PC-9 (cell line): ENCODE data around the gene ACSF2. TPM values are rescaled to one million over a fixed set of nuclear protein-coding genes. Genes with fewer than 3 reads are reported as not detected.
A peak's percentile ranks its signal among the peaks of the same experiment; 100 is the strongest.
"Not testable (repeated sequence)": the region's sequence is repeated elsewhere in the genome, so short reads cannot be mapped to it uniquely, and the experiment has no call there.

Source experiments
- BruUV-seq: library from RNA; stranded (reverse); fragments of 400-500 nt; replicated peaks from 2 replicates; lab custom pipeline; 2021; lab: Mats Ljungman, UMichigan
- CTCF ChIA-PET: fragments of 300-600 bp; sonication (Branson Sonifier 250); formaldehyde crosslinking; loops from one replicate; lab custom pipeline; 2022; ENCODE audit warnings: antibody characterized with exemption; lab: Charles Lee
- POLR2A ChIA-PET: fragments of 300-600 bp; sonication (Branson Sonifier 250); formaldehyde crosslinking; loops from one replicate; lab custom pipeline; 2022; ENCODE audit warnings: antibody characterized with exemption; ENCODE audit not compliant: unreplicated experiment; lab: Charles Lee
- DNase-seq, 2 experiments: peaks; one replicate each; pipeline versions ENCODE4 v3.0.0 to v3.0.0-alpha.2; 2015 to 2022; ENCODE audit warnings: mixed read lengths in 1 of 2
- H2AFZ ChIP-seq: fragments of 200-600 bp; sonication (generic); 2 replicates; pipeline ENCODE4 v1.8.1; 2017; ENCODE audit warnings: antibody characterized with exemption
- H3F3A ChIP-seq: fragments of 200-600 bp; sonication (generic); 2 replicates; pipeline ENCODE4 v1.8.1; 2017; ENCODE audit warnings: antibody characterized with exemption, mild to moderate bottlenecking, low read depth; ENCODE audit not compliant: insufficient read depth
- H3K27ac ChIP-seq: fragments of 200-600 bp; sonication (generic); 2 replicates; pipeline ENCODE4 v1.6.1; 2016; ENCODE audit warnings: mixed run types
- H3K27me3 ChIP-seq: fragments of 200-600 bp; sonication (generic); 2 replicates; pipeline ENCODE4 v1.6.1; 2016; ENCODE audit warnings: low read depth, mixed run types; ENCODE audit not compliant: insufficient read depth
- H3K36me3 ChIP-seq: fragments of 200-600 bp; sonication (generic); 2 replicates; pipeline ENCODE4 v1.6.1; 2016; ENCODE audit warnings: low read depth, mixed run types
- H3K4me1 ChIP-seq: fragments of 200-600 bp; sonication (generic); replicated peaks from 2 replicates; pipeline ENCODE4 v1.6.1; 2016; ENCODE audit warnings: mixed run types; ENCODE audit not compliant: insufficient read depth
- H3K4me2 ChIP-seq: fragments of 200-600 bp; sonication (generic); 2 replicates; pipeline ENCODE4 v1.6.1; 2017; ENCODE audit warnings: mixed run types
- H3K4me3 ChIP-seq: fragments of 200-600 bp; sonication (generic); 2 replicates; pipeline ENCODE4 v1.6.1; 2016; ENCODE audit warnings: mixed run types
- H3K79me2 ChIP-seq: fragments of 200-600 bp; sonication (generic); 2 replicates; pipeline ENCODE4 v1.6.1; 2017; ENCODE audit warnings: low read depth, mixed run types
- H3K9me2 ChIP-seq: fragments of 200-600 bp; sonication (generic); 2 replicates; pipeline ENCODE4 v1.8.1; 2017; ENCODE audit warnings: mild to moderate bottlenecking; ENCODE audit not compliant: insufficient read depth
- H3K9me3 ChIP-seq: fragments of 200-600 bp; sonication (generic); 2 replicates; pipeline ENCODE4 v1.8.1; 2016; ENCODE audit warnings: low read depth; ENCODE audit not compliant: insufficient read depth
- H4K20me1 ChIP-seq: fragments of 200-600 bp; sonication (generic); 2 replicates; pipeline ENCODE4 v1.8.1; 2017; ENCODE audit not compliant: insufficient read depth
- EZH2 ChIP-seq: fragments of 200-600 bp; sonication (generic); IDR thresholded peaks from 2 replicates; pipeline ENCODE4 v1.8.0; 2017; ENCODE audit warnings: antibody characterized with exemption, low read depth
- intact Hi-C: fragments of 100-400 bp; cut with micrococcal nuclease; formaldehyde crosslinking; loops from one replicate; pipeline ENCODE4 v1.10.0; 2022; ENCODE audit not compliant: unreplicated experiment
- total RNA-seq: library from RNA; stranded (reverse); gene quantifications from 2 replicates; pipeline ENCODE4 v1.2.3, GENCODE V29; 2021
- TF ChIP-seq, protein P1 (sequence below): fragments of 200-600 bp; sonication (generic); conservative IDR thresholded peaks from 2 replicates; pipeline ENCODE4 v1.6.1; 2017; ENCODE audit warnings: mixed run types, antibody characterized with exemption, mild to moderate bottlenecking, moderate library complexity

ACSF2 gene
- total RNA-seq, 1 experiment from 2014 or later: 154 TPM

- no peak overlapping the region for H2AFZ ChIP-seq
- no peaks in the 10 kb centered on the region for H3K9me3 ChIP-seq
- H3K27me3 ChIP-seq: no peaks in the 10 kb centered on the region
- no peak overlapping the region for H3K4me3 ChIP-seq
- no peak overlapping the region for H3K27ac ChIP-seq
- no peak for DNase-seq
- H4K20me1 ChIP-seq: no peaks in the 10 kb centered on the region
- H3F3A ChIP-seq: no peaks in the 10 kb centered on the region
- H3K36me3 ChIP-seq: no peaks in the 10 kb centered on the region
- intact Hi-C loops: no loop called here
- H3K4me1 ChIP-seq: 0 out of 2 replicates have a peak, but pooled peaks cover under 1% of the 10 kb centered on the region
- BruUV-seq: no TSS peak
- POLR2A ChIA-PET: no interaction called here
- TF ChIP-seq EZH2: no peak
- TF ChIP-seq, protein P1, sequence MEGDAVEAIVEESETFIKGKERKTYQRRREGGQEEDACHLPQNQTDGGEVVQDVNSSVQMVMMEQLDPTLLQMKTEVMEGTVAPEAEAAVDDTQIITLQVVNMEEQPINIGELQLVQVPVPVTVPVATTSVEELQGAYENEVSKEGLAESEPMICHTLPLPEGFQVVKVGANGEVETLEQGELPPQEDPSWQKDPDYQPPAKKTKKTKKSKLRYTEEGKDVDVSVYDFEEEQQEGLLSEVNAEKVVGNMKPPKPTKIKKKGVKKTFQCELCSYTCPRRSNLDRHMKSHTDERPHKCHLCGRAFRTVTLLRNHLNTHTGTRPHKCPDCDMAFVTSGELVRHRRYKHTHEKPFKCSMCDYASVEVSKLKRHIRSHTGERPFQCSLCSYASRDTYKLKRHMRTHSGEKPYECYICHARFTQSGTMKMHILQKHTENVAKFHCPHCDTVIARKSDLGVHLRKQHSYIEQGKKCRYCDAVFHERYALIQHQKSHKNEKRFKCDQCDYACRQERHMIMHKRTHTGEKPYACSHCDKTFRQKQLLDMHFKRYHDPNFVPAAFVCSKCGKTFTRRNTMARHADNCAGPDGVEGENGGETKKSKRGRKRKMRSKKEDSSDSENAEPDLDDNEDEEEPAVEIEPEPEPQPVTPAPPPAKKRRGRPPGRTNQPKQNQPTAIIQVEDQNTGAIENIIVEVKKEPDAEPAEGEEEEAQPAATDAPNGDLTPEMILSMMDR: no peak
- H3K9me2 ChIP-seq: no peaks in the 10 kb centered on the region
- no peaks in the 10 kb centered on the region for H3K79me2 ChIP-seq
- no peak overlapping the region for H3K4me2 ChIP-seq
- CTCF ChIA-PET: no interaction called here
These were observed 11.2 kb upstream of the ACSF2 start for GRCh38 chr17:50414808-50415207.

DNA sequence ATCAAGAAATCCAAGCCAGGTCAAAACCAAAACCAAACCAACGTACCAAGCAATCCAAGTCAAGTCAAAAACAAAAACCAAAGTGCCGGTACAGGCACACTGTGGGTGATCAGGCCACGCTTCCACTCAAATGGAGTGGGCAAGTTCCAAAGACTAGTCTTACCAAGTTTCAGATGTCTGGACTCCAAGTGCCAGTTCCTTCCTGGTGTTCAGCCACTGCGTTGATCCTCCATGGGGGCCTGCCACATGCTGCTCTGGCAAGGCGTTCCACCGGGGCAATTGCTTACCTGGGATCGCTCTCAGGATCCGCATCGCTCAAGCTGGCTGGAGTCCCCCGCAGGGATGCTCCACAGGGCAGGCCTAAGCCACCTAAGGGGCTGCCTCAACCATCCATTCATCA lies 6.4 kb upstream of the ACSF2 start:
- POLR2A ChIA-PET, BruUV-seq: not testable (repeated sequence)

DNA sequence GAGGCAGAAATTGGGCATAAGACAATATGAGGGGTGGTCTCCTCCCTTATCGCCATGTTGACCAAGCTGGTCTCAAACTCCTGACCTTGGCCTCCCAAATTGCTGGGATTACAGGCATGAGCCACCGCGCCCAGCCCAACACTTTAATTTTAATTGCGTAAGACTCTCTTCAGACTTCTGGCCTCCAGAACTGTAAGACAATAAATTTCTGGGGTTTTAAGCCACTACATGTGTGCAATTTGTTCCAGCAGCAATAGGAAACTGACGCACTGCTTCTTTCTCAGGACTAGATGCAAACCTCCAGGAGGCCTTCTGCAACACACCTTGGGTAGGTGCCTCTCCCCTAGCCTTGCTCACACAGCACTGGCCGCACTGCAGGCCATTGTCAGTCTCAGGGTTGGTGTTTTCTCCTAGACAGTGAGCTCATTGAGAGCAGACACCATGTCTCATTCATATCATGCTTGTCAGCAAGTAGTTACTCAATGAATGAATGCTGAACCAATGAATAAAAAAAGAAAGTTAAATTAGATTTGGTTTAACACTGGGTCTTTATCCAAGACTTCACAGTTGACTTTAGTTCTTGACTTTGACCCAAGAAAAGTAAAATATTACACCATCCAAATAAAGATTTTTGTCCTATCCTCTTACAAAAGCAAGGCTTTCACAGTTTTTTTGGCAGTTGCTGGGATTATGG lies 5.5 kb upstream of the ACSF2 start:
- Histone ChIP-seq H3K27me3 (no peaks in the 10 kb centered on the region), H3K4me3 (no peak overlapping the region), H3K36me3 (no peaks in the 10 kb centered on the region), H3K9me2 (no peaks in the 10 kb centered on the region), H3K4me2 (peak overlapping the region; percentile 17; the same call in 1 of the 2 replicates), H3K4me1 (peaks cover 55% of the 10 kb centered on the region), H3K9me3 (no peaks in the 10 kb centered on the region), H3F3A (peaks cover 27% of the 10 kb centered on the region), H4K20me1 (no peaks in the 10 kb centered on the region), H3K79me2 (peaks cover 11% of the 10 kb centered on the region), H2AFZ (no peak overlapping the region), H3K27ac (0 out of 2 replicates have a peak overlapping the region, but pooled peaks have one; percentile 35)
- CTCF ChIA-PET: interaction anchor here (0.6 to 1.3 kb wide), 2 partner anchors 23 to 725 kb away, joined by 4 to 19 read pairs; partner anchors contain the start of gene LRRC59
- no TSS peak for BruUV-seq
- TF ChIP-seq, protein P1: no peak
- no peak for TF ChIP-seq EZH2
- no peak for DNase-seq
- intact Hi-C loops: no loop called here
- POLR2A ChIA-PET: no interaction called here

More for the DNA sequence above, 6.4 kb upstream of the ACSF2 start:
- H2AFZ ChIP-seq, intact Hi-C loops, H3K4me2 ChIP-seq, H3K27ac ChIP-seq, H3K4me3 ChIP-seq, DNase-seq, H3K79me2 ChIP-seq, H3K27me3 ChIP-seq, H3K36me3 ChIP-seq, CTCF ChIA-PET, H3K9me3 ChIP-seq, H4K20me1 ChIP-seq, H3K9me2 ChIP-seq: not testable (repeated sequence)
- H3F3A ChIP-seq: peaks cover 19% of the 10 kb centered on the region
- H3K4me1 ChIP-seq: peaks cover 45% of the 10 kb centered on the region
